ENCODE data around the gene AGXT. TPM values are rescaled to one million over a fixed set of nuclear protein-coding genes. Genes with fewer than 3 reads are reported as not detected.

AGXT gene
- total RNA-seq, 1 experiment from 2014 or later = 0.34 TPM

- no peaks in the 10 kb centered on the region for H3K27me3 ChIP-seq (ENCODE audit: insufficient read depth, low read length)
- H4K20me1 ChIP-seq (ENCODE audit: insufficient read depth) = no peaks in the 10 kb centered on the region
- no TSS peak for BruUV-seq (replicated peaks)
- H3K27ac ChIP-seq (ENCODE audit: low read depth, low read length) = no peak overlapping the region
- H3K4me3 ChIP-seq (replicated peaks in 1 of 2; ENCODE audit: low read depth in 1 of 2, low read length in 2 of 2) = no peak overlapping the region
- H3K4me2 ChIP-seq (ENCODE audit: low read length) = no peak overlapping the region
- no peak for TF ChIP-seq ELF1 (IDR thresholded peaks at IDR 0.05; ENCODE audit: borderline replicate concordance, low read depth)
- TF ChIP-seq EGR1 (IDR thresholded peaks at IDR 0.05; ENCODE audit: low read depth) = no peak
- TF ChIP-seq ATF3 (IDR thresholded peaks at IDR 0.05) = no peak
- TF ChIP-seq SRF (IDR thresholded peaks at IDR 0.05; ENCODE audit: low read depth) = no peak
- TF ChIP-seq POLR2AphosphoS5 (IDR thresholded peaks at IDR 0.05; ENCODE audit: low read depth, low read length) = no peak
- no peak for TF ChIP-seq MAX (IDR thresholded peaks at IDR 0.05)
- no peak for TF ChIP-seq CEBPB (IDR thresholded peaks at IDR 0.05; ENCODE audit: low read depth)
- no peak for TF ChIP-seq REST (IDR thresholded peaks at IDR 0.05; ENCODE audit: low read depth)
- no peak for TF ChIP-seq JUND (IDR thresholded peaks at IDR 0.05)
- TF ChIP-seq TCF7L2 (IDR thresholded peaks at IDR 0.05; ENCODE audit: borderline replicate concordance, extremely low read depth, insufficient read depth, insufficient read length) = no peak
- no peak for TF ChIP-seq CTCF (IDR thresholded peaks at IDR 0.05 in 2 of 3, conservative IDR thresholded peaks at IDR 0.05 in 1 of 3; ENCODE audit: borderline replicate concordance in 1 of 3, insufficient read depth in 1 of 3, low read depth in 2 of 3, low read length in 2 of 3)
- TF ChIP-seq ZBTB33 (IDR thresholded peaks at IDR 0.05; ENCODE audit: extremely low read depth, insufficient replicate concordance, low read length) = no peak
- ChIA-PET POLR2A (no interaction called here), CTCF (no interaction called here), RAD21 (ENCODE audit: low non-redundant PET in 1 of 2, low total read pairs in 2 of 2, uncharacterized antibody in 2 of 2, unreplicated experiment in 2 of 2) (no interaction called here)
- DNase-seq (ENCODE audit: low read depth, low spot score) (no peak), ATAC-seq (no peak)
- no peak overlapping the region for H3K9ac ChIP-seq (ENCODE audit: low read length)
- H3K4me1 ChIP-seq (ENCODE audit: control insufficient read depth in 1 of 2, insufficient read depth in 2 of 2, low read length in 2 of 2) = peaks cover 0 to 10% of the 10 kb centered on the region in 2 experiments; a peak in 1 of 4 replicates
- no peak overlapping the region for H2AFZ ChIP-seq (ENCODE audit: low read depth, low read length, poor library complexity, severe bottlenecking)
- intact Hi-C loops (cut with micrococcal nuclease) = no loop called here
- no peaks in the 10 kb centered on the region for H3K9me2 ChIP-seq (ENCODE audit: insufficient read depth)
- H3K79me2 ChIP-seq (ENCODE audit: insufficient read depth, low read length) = no peaks in the 10 kb centered on the region
- no peaks in the 10 kb centered on the region for H3K36me3 ChIP-seq (ENCODE audit: control insufficient read depth in 1 of 2, insufficient read depth in 2 of 2, low read length in 2 of 2)
- no peaks in the 10 kb centered on the region for H3K9me3 ChIP-seq (ENCODE audit: control insufficient read depth in 1 of 2, insufficient read depth in 1 of 2, low read depth in 1 of 2, low read length in 2 of 2)
Observed at GRCh38 chr2:240886678-240887609, 18.3 kb downstream of the AGXT start.
